Lower leg skin (tissue), 4 donors: ENCODE measurements around the gene GRIK2. TPM values are rescaled to one million over a fixed set of nuclear protein-coding genes. Genes with fewer than 3 reads are reported as not detected.

Experiments used
- DNase-seq, 2 donors: peaks; one replicate each; pipeline ENCODE4 v3.0.0-alpha.2; 2019; ENCODE audit warnings: low spot score in 2 of 2
- H3K4me3 ChIP-seq: fragments of 200-600 bp; sonication (generic); 2 replicates; pipeline ENCODE4 v1.5.1; 2017; ENCODE audit warnings: mild to moderate bottlenecking, low read depth; ENCODE audit not compliant: poor library complexity, severe bottlenecking
- POLR2A ChIP-seq, 2 donors: fragments of 450-650 bp; IDR thresholded peaks; one replicate each; pipeline ENCODE4 v1.6.1; 2016 to 2017; ENCODE audit warnings: antibody characterized with exemption in 2 of 2, mild to moderate bottlenecking in 1 of 2, moderate library complexity in 1 of 2
- WGBS, 2 donors: methylation state at CpG; one replicate each; pipeline ENCODE4 v1.1.5; 2018; 5-methylcytosine and 5-hydroxymethylcytosine counted together
- intact Hi-C: fragments of 100-400 bp; cut with DNase I; formaldehyde crosslinking; loops from one replicate; pipeline ENCODE4 v1.15.0; 2023; ENCODE audit warnings: low total_unique reads
- total RNA-seq, 4 donors: library from RNA; depleted of rRNA; stranded (reverse); fragments of >200 nt; gene quantifications; one replicate each; pipeline ENCODE4 v1.1.0, GENCODE V29; 2016
- TF ChIP-seq, protein P1 (sequence below), 3 donors: fragments of 450-650 bp; IDR thresholded peaks; one replicate each; pipeline ENCODE4 v1.5.1; 2016; ENCODE audit warnings: antibody characterized with exemption in 3 of 3, mild to moderate bottlenecking in 3 of 3, moderate library complexity in 2 of 3

Gene GRIK2
- total RNA-seq, 4 donors from 2014 or later = 0.04 to 2.0 (median 0.60) TPM

DNA sequence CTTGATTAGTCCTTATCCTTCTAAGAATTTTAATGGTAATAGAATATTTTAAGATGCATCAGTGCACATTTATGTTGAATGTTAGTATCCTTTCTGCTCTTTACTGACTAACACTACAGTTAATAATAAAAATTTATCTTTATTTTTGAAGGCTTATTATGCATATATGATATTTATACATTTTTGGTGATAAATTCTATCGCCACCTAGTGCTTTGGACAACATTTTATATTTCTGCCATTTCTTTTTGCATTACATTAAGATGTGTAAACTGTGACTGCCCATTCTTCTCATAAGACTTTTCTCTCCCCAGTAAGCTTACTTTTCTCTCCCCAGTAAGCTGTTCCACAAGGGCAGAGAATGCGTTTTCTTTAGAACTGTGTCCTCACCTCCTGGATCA is 252.3 kb downstream of the GRIK2 start:
- 86 to 92% methylated on average over 2 of the region's 2 CpGs for WGBS, 2 donors
- DNase-seq = no peak
- H3K4me3 ChIP-seq = no peak overlapping the region
- intact Hi-C loops = no loop called here
- TF ChIP-seq POLR2A (IDR thresholded peaks at IDR 0.05) = no peak
- TF ChIP-seq, protein P1, sequence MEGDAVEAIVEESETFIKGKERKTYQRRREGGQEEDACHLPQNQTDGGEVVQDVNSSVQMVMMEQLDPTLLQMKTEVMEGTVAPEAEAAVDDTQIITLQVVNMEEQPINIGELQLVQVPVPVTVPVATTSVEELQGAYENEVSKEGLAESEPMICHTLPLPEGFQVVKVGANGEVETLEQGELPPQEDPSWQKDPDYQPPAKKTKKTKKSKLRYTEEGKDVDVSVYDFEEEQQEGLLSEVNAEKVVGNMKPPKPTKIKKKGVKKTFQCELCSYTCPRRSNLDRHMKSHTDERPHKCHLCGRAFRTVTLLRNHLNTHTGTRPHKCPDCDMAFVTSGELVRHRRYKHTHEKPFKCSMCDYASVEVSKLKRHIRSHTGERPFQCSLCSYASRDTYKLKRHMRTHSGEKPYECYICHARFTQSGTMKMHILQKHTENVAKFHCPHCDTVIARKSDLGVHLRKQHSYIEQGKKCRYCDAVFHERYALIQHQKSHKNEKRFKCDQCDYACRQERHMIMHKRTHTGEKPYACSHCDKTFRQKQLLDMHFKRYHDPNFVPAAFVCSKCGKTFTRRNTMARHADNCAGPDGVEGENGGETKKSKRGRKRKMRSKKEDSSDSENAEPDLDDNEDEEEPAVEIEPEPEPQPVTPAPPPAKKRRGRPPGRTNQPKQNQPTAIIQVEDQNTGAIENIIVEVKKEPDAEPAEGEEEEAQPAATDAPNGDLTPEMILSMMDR (IDR thresholded peaks at IDR 0.05) = no peak

DNA sequence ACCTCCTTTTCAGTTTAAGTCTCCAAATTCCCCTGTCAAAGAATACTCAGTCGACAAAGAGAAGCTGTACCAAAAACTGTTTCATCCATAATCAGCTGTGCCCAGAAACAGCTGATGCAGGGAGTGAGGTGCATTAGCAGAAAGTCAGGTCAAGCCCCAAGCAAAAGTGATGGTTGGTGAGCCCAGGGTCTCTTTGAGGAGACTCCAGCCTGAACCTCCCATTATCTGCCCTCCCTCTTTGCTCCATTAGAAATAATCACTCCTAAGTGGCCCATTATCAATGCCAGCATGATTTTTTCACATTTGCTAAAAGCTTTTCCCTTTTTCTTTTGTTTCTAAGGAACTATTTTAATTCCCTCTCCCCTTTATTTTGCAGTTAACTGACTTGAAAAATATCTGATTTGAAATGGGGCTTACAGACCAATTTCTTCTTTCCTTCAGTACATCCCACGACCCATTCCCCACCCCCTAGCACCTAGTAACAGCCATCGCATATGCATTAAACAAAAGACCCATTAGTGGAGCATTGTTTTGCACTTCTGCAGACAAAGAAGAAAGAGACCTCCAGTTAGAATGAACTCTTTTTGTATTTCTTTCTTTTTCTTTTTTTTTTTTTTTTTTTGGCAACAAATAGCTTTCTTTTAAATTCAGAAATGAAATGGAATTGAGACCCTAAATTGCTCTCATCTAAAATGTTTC is 257.0 kb downstream of the GRIK2 start:
- DNase-seq = no peak
- intact Hi-C loops = no loop called here
- TF ChIP-seq, protein P1 (IDR thresholded peaks at IDR 0.05) = no peak
- no peak for TF ChIP-seq POLR2A (IDR thresholded peaks at IDR 0.05)
- WGBS, 2 donors = 70% methylated on average over 3 of the region's 3 CpGs
- H3K4me3 ChIP-seq = no peak overlapping the region

DNA sequence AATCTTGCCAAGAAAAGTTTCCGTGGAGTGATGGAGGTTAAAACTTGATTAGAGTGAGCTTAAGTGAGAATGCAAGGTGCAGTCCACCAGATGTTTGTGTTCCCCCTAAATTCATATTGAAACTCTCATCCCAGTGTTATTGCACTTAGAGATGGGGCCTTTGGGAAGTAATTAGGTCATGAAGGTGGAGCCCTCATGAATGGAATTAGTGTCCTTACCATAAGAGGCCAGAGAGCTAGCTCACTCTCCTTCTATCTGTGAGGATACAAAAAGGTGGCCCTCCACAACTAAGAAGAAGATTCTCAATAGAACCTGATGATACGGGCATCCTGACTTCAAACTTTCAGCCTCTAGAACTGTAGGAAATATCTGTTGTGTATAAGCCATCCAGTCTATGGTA is 258.6 kb downstream of the GRIK2 start:
- no peak for TF ChIP-seq POLR2A (IDR thresholded peaks at IDR 0.05)
- TF ChIP-seq, protein P1 (IDR thresholded peaks at IDR 0.05) = no peak
- DNase-seq = no peak
- WGBS, 2 donors = 77 to 81% methylated on average over 2 of the region's 2 CpGs
- intact Hi-C loops = no loop called here
- no peak overlapping the region for H3K4me3 ChIP-seq

DNA sequence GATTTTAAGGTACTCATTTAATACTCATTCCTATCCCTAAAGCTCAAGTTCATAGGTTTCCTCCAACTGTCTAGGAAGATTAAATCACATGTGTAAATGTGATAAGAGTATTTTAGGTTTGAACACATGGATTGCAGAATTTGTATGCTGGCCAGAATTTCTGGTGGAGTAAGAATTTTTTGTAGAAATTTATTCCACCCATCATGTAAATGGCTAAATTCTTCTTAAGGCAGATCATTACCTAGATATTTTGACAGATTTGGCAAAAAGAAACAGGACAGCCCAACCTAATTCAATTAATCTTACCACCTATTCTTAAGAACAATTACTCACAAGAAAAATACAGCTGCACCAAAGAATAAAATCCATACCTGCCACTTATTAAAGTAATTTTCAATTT is 261.6 kb downstream of the GRIK2 start:
- intact Hi-C loops = no loop called here
- H3K4me3 ChIP-seq = no peak overlapping the region
- TF ChIP-seq, protein P1 (IDR thresholded peaks at IDR 0.05) = no peak
- TF ChIP-seq POLR2A (IDR thresholded peaks at IDR 0.05) = no peak
- no peak for DNase-seq

DNA sequence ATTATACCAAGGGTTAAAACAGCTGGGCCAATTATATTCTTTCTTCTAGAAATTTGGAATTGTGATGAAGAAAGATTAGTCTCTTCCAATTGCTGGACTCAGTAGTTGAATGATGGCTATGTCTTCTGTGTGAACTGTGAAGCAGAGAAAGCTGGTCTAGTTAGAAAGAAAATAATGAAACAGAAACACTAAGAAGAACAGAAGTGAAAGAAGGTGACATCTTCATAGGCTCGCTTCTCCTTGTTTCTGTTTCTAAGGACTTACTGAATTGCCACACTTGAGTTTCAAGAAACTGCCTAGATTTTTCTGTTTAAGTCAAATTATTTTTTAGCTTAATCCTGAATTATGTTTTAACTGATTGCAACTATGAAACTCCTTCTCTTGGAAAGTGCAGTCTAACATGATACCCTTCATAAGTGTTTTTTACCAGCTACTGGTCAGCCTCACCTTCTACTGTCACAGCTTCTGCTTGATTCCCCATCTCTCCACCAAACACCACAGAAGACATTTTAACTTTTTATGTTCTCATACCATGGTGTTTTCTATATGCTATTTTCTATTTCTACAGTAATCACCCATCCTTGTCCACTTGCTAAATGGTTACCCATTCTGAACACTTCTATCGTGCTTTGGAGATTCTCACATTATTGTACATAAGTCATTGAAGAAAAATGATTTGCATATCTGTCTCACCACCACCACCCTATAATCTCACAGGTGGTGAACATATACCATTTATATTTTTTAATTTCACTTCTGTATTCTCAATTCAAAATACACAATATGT is 268.8 kb downstream of the GRIK2 start:
- TF ChIP-seq POLR2A (IDR thresholded peaks at IDR 0.05) = no peak
- TF ChIP-seq, protein P1 (IDR thresholded peaks at IDR 0.05) = no peak
- 89% methylated on average over 2 of the region's 2 CpGs for WGBS, 2 donors
- DNase-seq = no peak
- no peak overlapping the region for H3K4me3 ChIP-seq
- intact Hi-C loops = no loop called here
